ENCODE results near the gene RMND5A. TPM values are rescaled to one million over a fixed set of nuclear protein-coding genes. Genes with fewer than 3 reads are reported as not detected.
A peak's percentile ranks its signal among the peaks of the same experiment; 100 is the strongest.

The RMND5A gene
- polyA plus RNA-seq, 1 donor from 2014 or later, result 36.3 TPM

DNA sequence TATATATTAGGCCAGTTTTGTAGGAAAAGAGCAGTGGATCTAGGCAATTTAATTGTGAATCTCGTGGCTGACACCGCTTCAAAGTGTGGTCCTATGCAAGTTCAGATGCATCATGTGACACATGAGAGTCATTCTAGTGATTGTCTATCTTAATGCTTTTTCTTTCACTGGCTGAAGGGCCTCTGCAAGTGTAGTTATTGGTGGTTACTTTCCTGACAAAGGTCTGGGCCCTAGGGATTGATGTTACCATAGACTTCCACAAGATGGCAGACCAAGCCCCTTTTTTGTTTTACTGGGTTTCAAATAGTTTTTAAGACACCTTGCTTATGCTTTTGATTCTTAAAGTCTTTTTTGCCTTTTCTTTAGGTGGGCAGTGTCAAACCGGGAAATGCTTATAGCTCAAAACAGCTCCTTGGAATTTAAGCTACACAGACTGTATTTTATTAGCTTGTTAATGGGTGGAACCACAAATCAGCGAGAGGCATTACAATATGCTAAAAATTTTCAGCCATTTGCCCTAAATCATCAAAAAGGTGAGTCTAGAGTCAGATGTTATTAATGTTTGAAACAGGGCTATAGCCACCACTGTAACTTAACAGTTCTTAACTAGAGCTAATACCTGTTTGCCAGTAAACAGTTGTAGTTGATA, 44.7 kb downstream of the RMND5A start:
- Histone ChIP-seq H3F3A (ENCODE audit: insufficient read depth, low read length, poor library complexity, severe bottlenecking) (no peaks in the 10 kb centered on the region), H3K27me3 (ENCODE audit: insufficient read depth, low read depth, low read length) (no peaks in the 10 kb centered on the region), H4K20me1 (ENCODE audit: insufficient read depth) (no peaks in the 10 kb centered on the region), H3K4me2 (ENCODE audit: low read length) (no peak overlapping the region), H3K9me3 (ENCODE audit: low read length) (no peaks in the 10 kb centered on the region), H3K27ac (ENCODE audit: low read length) (no peak overlapping the region), H3K9me2 (ENCODE audit: insufficient read depth, low read length) (no peaks in the 10 kb centered on the region), H3K36me3 (ENCODE audit: insufficient read depth, low read length) (no peaks in the 10 kb centered on the region), H3K9ac (ENCODE audit: low read length) (no peak overlapping the region), H2AFZ (ENCODE audit: low read depth, low read length) (no peak overlapping the region), H3K79me2 (replicated peaks; ENCODE audit: insufficient read depth, low read length) (no peaks in the 10 kb centered on the region), H3K4me3 (ENCODE audit: low read length) (no peak overlapping the region)
- TF ChIP-seq POLR2AphosphoS5 (IDR thresholded peaks at IDR 0.05) (no peak), EP300 (conservative IDR thresholded peaks at IDR 0.05; ENCODE audit: poor library complexity, severe bottlenecking) (no peak), RAD21 (conservative IDR thresholded peaks at IDR 0.05) (peak; percentile 82), SMC3 (conservative IDR thresholded peaks at IDR 0.05; ENCODE audit: poor library complexity) (peak; percentile 86)
- TF ChIP-seq, protein P1, sequence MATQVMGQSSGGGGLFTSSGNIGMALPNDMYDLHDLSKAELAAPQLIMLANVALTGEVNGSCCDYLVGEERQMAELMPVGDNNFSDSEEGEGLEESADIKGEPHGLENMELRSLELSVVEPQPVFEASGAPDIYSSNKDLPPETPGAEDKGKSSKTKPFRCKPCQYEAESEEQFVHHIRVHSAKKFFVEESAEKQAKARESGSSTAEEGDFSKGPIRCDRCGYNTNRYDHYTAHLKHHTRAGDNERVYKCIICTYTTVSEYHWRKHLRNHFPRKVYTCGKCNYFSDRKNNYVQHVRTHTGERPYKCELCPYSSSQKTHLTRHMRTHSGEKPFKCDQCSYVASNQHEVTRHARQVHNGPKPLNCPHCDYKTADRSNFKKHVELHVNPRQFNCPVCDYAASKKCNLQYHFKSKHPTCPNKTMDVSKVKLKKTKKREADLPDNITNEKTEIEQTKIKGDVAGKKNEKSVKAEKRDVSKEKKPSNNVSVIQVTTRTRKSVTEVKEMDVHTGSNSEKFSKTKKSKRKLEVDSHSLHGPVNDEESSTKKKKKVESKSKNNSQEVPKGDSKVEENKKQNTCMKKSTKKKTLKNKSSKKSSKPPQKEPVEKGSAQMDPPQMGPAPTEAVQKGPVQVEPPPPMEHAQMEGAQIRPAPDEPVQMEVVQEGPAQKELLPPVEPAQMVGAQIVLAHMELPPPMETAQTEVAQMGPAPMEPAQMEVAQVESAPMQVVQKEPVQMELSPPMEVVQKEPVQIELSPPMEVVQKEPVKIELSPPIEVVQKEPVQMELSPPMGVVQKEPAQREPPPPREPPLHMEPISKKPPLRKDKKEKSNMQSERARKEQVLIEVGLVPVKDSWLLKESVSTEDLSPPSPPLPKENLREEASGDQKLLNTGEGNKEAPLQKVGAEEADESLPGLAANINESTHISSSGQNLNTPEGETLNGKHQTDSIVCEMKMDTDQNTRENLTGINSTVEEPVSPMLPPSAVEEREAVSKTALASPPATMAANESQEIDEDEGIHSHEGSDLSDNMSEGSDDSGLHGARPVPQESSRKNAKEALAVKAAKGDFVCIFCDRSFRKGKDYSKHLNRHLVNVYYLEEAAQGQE (IDR thresholded peaks at IDR 0.05; ENCODE audit: borderline replicate concordance), result no peak
- TF ChIP-seq, protein P2, sequence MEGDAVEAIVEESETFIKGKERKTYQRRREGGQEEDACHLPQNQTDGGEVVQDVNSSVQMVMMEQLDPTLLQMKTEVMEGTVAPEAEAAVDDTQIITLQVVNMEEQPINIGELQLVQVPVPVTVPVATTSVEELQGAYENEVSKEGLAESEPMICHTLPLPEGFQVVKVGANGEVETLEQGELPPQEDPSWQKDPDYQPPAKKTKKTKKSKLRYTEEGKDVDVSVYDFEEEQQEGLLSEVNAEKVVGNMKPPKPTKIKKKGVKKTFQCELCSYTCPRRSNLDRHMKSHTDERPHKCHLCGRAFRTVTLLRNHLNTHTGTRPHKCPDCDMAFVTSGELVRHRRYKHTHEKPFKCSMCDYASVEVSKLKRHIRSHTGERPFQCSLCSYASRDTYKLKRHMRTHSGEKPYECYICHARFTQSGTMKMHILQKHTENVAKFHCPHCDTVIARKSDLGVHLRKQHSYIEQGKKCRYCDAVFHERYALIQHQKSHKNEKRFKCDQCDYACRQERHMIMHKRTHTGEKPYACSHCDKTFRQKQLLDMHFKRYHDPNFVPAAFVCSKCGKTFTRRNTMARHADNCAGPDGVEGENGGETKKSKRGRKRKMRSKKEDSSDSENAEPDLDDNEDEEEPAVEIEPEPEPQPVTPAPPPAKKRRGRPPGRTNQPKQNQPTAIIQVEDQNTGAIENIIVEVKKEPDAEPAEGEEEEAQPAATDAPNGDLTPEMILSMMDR (IDR thresholded peaks at IDR 0.05; ENCODE audit: poor library complexity, severe bottlenecking), result peak; percentile 79

DNA sequence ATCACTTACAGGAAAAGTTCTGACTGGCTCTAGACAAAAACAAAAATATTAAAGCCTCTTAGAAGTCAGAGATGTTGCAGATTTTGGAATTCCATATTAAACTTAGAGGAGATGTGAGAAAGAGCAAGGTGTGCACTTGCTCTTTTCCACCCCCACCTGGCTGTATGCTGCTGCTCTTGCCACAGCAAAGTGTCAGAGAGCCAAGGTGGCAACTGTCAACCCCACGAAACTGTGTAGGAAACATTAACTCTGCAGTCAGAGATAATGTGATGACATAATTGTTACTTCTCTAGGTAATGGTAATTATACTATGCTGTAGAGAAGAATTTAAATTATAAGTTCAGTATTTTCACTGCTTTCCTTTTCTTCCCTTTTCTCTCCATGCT, 45.2 kb downstream of the RMND5A start:
- Histone ChIP-seq H3K27ac (ENCODE audit: low read length) (no peak overlapping the region), H3K79me2 (replicated peaks; ENCODE audit: insufficient read depth, low read length) (no peaks in the 10 kb centered on the region), H3K9ac (ENCODE audit: low read length) (no peak overlapping the region), H3F3A (ENCODE audit: insufficient read depth, low read length, poor library complexity, severe bottlenecking) (no peaks in the 10 kb centered on the region), H3K9me2 (ENCODE audit: insufficient read depth, low read length) (no peaks in the 10 kb centered on the region), H3K4me2 (ENCODE audit: low read length) (no peak overlapping the region), H4K20me1 (ENCODE audit: insufficient read depth) (no peaks in the 10 kb centered on the region), H3K9me3 (ENCODE audit: low read length) (no peaks in the 10 kb centered on the region), H2AFZ (ENCODE audit: low read depth, low read length) (no peak overlapping the region), H3K4me3 (ENCODE audit: low read length) (no peak overlapping the region), H3K36me3 (ENCODE audit: insufficient read depth, low read length) (no peaks in the 10 kb centered on the region), H3K27me3 (ENCODE audit: insufficient read depth, low read depth, low read length) (no peaks in the 10 kb centered on the region)
- TF ChIP-seq EZH2 (IDR thresholded peaks at IDR 0.05; ENCODE audit: borderline replicate concordance, insufficient read depth, low read length, poor library complexity, severe bottlenecking) (no peak), EP300 (conservative IDR thresholded peaks at IDR 0.05; ENCODE audit: poor library complexity, severe bottlenecking) (no peak), MXI1 (conservative IDR thresholded peaks at IDR 0.05; ENCODE audit: poor library complexity, severe bottlenecking) (no peak), SMC3 (conservative IDR thresholded peaks at IDR 0.05; ENCODE audit: poor library complexity) (no peak), POLR2AphosphoS5 (IDR thresholded peaks at IDR 0.05) (no peak), RAD21 (conservative IDR thresholded peaks at IDR 0.05) (no peak), TAF1 (IDR thresholded peaks at IDR 0.05; ENCODE audit: low read depth) (no peak)
- TF ChIP-seq, protein P1 (IDR thresholded peaks at IDR 0.05; ENCODE audit: borderline replicate concordance), result no peak
- TF ChIP-seq, protein P2 (IDR thresholded peaks at IDR 0.05; ENCODE audit: poor library complexity, severe bottlenecking), result no peak

All from neural cell (in vitro differentiated cells).